Erythroblast (primary cell): Measurements from ENCODE around the gene GPR15LG.
A peak's percentile ranks its signal among the peaks of the same experiment; 100 is the strongest.

ENCODE experiments used
- GATA1 ChIP-seq: IDR thresholded peaks from 2 replicates; pipeline ENCODE4 v1.6.1; 2011; ENCODE audit warnings: low read depth, mild to moderate bottlenecking, control low read depth, low read length, moderate library complexity
- POLR2A ChIP-seq: IDR thresholded peaks from 2 replicates; pipeline ENCODE4 v1.6.1; 2011; ENCODE audit warnings: mild to moderate bottlenecking, low read length

DNA sequence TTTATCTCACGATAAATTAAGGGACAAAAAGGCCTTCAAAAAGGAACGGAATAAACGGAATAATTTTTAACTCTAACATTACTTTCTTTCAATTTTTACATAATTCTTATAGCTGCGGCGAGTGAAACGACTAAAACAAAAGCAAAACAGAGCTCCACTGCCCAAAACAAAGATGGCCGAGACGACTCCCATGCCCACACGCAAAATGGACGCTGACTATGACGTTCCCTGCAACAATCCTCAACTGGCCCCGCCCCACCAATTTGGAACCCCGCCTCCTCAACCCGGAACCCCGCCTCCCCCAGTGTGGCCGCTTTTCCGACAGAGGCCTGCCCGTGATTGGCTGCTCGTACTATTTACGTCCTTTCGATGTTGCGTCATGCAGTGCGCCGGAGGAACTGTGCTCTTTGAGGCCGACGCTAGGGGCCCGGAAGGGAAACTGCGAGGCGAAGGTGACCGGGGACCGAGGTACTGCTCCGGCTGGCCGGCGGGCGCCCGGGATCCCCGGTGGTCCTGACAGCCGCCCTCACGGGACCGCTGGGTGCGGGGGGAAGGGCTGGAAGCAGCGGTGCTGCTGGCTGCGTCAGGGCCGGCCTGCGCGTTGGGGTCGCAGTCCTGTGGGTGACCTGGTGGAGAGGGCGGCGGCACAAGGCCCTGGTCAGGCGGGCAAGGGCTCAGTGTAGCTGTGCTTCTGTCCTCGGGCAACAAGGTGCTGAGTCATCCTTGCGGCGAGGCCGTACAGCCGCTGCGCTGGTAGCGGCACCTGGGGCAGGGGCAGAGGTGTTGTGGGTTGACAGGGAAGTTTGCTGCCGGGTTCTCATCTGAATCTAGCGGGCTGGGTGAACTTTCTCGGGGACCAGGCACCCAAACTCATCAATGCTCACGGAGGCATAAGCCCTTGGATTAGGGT lies 34.2 kb upstream of the GPR15LG start, which contains the start of gene GHITM:
- peak; percentile 96 for TF ChIP-seq POLR2A
- TF ChIP-seq GATA1 = no peak
